B cell (primary cell): ENCODE data around the gene MAP1S.

Experiments used
- CTCF ChIP-seq: fragments of 200-600 bp; IDR thresholded peaks from one replicate; pipeline ENCODE4 v1.8.0; 2022; ENCODE audit warnings: antibody characterized with exemption, mild to moderate bottlenecking
- EZH2 ChIP-seq: IDR thresholded peaks from 2 replicates; pipeline ENCODE4 v1.6.1; 2012; ENCODE audit warnings: borderline replicate concordance, low read depth, mild to moderate bottlenecking, moderate library complexity, low read length; ENCODE audit not compliant: insufficient read depth, poor library complexity, severe bottlenecking

GRCh38 chr19:17727843-17728242 is 8.6 kb downstream of the MAP1S start:
- TF ChIP-seq CTCF, result no peak
- no peak for TF ChIP-seq EZH2
